ENCODE measurements around the gene UBN1.

DNA sequence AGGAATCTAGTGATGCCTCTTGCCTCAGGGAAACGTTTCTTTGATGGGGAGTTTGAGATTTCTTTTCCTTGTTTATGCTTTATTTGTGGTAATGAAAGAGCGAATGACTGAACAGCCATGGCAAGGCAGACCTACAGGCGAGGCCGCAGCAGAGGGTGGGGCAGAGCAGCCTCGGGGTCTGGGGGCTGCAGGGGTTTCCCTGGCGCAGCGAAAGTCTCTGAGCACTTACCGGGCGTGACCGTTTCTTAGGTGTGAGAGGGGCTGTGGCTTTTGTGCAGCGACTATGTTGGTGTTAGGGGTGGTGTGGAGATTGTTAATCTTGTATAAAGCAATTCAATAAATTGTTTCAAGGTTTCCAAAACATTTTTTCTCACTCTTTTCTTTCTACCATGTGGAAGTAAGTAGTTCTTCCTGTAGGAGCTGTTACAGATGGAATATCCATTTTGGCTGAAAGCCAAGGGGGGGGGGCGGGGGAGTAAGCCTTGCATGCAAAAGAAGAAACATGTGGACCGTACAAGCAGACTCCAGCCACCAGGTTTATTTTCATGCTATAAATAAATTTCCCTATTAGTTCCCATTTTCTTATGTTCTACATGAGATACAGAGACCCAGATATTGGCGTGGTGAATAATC lies 34.8 kb downstream of the UBN1 start:
- TF ChIP-seq, protein P1, sequence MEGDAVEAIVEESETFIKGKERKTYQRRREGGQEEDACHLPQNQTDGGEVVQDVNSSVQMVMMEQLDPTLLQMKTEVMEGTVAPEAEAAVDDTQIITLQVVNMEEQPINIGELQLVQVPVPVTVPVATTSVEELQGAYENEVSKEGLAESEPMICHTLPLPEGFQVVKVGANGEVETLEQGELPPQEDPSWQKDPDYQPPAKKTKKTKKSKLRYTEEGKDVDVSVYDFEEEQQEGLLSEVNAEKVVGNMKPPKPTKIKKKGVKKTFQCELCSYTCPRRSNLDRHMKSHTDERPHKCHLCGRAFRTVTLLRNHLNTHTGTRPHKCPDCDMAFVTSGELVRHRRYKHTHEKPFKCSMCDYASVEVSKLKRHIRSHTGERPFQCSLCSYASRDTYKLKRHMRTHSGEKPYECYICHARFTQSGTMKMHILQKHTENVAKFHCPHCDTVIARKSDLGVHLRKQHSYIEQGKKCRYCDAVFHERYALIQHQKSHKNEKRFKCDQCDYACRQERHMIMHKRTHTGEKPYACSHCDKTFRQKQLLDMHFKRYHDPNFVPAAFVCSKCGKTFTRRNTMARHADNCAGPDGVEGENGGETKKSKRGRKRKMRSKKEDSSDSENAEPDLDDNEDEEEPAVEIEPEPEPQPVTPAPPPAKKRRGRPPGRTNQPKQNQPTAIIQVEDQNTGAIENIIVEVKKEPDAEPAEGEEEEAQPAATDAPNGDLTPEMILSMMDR (conservative IDR thresholded peaks at IDR 0.05; ENCODE audit: low read depth, low read length), result no peak
- no peak for TF ChIP-seq EZH2 (IDR thresholded peaks at IDR 0.05; ENCODE audit: borderline replicate concordance, low read depth, low read length, poor library complexity, severe bottlenecking)

All from A673 (cell line).